ENCODE measurements around the gene ETFA.

GRCh38 chr15:76165951-76166350 lies 145.3 kb downstream of the ETFA start:
- TF ChIP-seq TARDBP (IDR thresholded peaks at IDR 0.05) (no peak), CTBP1 (IDR thresholded peaks at IDR 0.05; ENCODE audit: borderline replicate concordance) (no peak), HDGF (IDR thresholded peaks at IDR 0.05; ENCODE audit: borderline replicate concordance) (no peak)
